Measurements from ENCODE around the gene GID4. TPM values are rescaled to one million over a fixed set of nuclear protein-coding genes. Genes with fewer than 3 reads are reported as not detected.

The GID4 gene
- polyA plus RNA-seq, 4 donors: 13.6 to 15.4 (median 14.2) TPM

- no peak for DNase-seq (ENCODE audit: low read depth in 4 of 4, low spot score in 3 of 4)
Observed at GRCh38 chr17:18041776-18042175, 2.6 kb downstream of the GID4 start.

GRCh38 chr17:18042983-18043382 is 3.8 kb downstream of the GID4 start:
- DNase-seq (ENCODE audit: low read depth in 4 of 4, low spot score in 3 of 4): no peak

GRCh38 chr17:18043491-18043890 is 4.3 kb downstream of the GID4 start:
- DNase-seq (ENCODE audit: low read depth in 4 of 4, low spot score in 3 of 4): no peak

- no peak for DNase-seq (ENCODE audit: low read depth in 4 of 4, low spot score in 3 of 4)
Observed at GRCh38 chr17:18044609-18045008, 5.4 kb downstream of the GID4 start.

GRCh38 chr17:18045691-18046350 is 6.6 kb downstream of the GID4 start:
- DNase-seq (ENCODE audit: low read depth in 4 of 4, low spot score in 3 of 4): no peak

GRCh38 chr17:18055597-18055996 is 16.4 kb downstream of the GID4 start:
- no peak for DNase-seq (ENCODE audit: low read depth in 4 of 4, low spot score in 3 of 4)

GRCh38 chr17:18056214-18056613 is 17.0 kb downstream of the GID4 start:
- no peak for DNase-seq (ENCODE audit: low read depth in 4 of 4, low spot score in 3 of 4)

- no peak for DNase-seq (ENCODE audit: low read depth in 4 of 4, low spot score in 3 of 4)
Observed at GRCh38 chr17:18059283-18059682, 20.1 kb downstream of the GID4 start.

GRCh38 chr17:18064053-18064452 is 24.8 kb downstream of the GID4 start:
- no peak for DNase-seq (ENCODE audit: low read depth in 4 of 4, low spot score in 3 of 4)

GRCh38 chr17:18065546-18065945 is 26.3 kb downstream of the GID4 start:
- no peak for DNase-seq (ENCODE audit: low read depth in 4 of 4, low spot score in 3 of 4)

GRCh38 chr17:18066866-18067265 is 27.7 kb downstream of the GID4 start:
- no peak for DNase-seq (ENCODE audit: low read depth in 4 of 4, low spot score in 3 of 4)

GRCh38 chr17:18069101-18069500 is 29.9 kb downstream of the GID4 start:
- DNase-seq (ENCODE audit: low read depth in 4 of 4, low spot score in 3 of 4): no peak

- DNase-seq (ENCODE audit: low read depth in 4 of 4, low spot score in 3 of 4): peak in 2 of 4 donors; percentile 37 to 42
Observed at GRCh38 chr17:18070861-18071340, 31.7 kb downstream of the GID4 start.

GRCh38 chr17:18071751-18072150 is 32.5 kb downstream of the GID4 start:
- no peak for DNase-seq (ENCODE audit: low read depth in 4 of 4, low spot score in 3 of 4)

GRCh38 chr17:18074566-18075272 is 35.5 kb downstream of the GID4 start:
- no peak for DNase-seq (ENCODE audit: low read depth in 4 of 4, low spot score in 3 of 4)

GRCh38 chr17:18076936-18077335 is 37.7 kb downstream of the GID4 start:
- DNase-seq (ENCODE audit: low read depth in 4 of 4, low spot score in 3 of 4): no peak

GRCh38 chr17:18079543-18079942 is 40.3 kb downstream of the GID4 start:
- no peak for DNase-seq (ENCODE audit: low read depth in 4 of 4, low spot score in 3 of 4)

GRCh38 chr17:18084256-18084655 is 45.0 kb downstream of the GID4 start:
- DNase-seq (ENCODE audit: low read depth in 4 of 4, low spot score in 3 of 4): no peak

- DNase-seq (ENCODE audit: low read depth in 4 of 4, low spot score in 3 of 4): peak; percentile 79 to 91 (median 86)
Observed at GRCh38 chr17:18087610-18088491, 48.6 kb downstream of the GID4 start, which contains the start of gene DRG2. TSS of gene DRG2 (plus strand) at chr17:18087948. CDS start at chr17:18088024, 76 bp downstream.

- DNase-seq (ENCODE audit: low read depth in 4 of 4, low spot score in 3 of 4): no peak
Observed at GRCh38 chr17:18089613-18090012, 50.4 kb downstream of the GID4 start.
